Inflammatory macrophage treated with lipopolysaccharide for 1 hour (primary cell): ENCODE results near the gene SLC2A3.
"Not testable (repeated sequence)": the region's sequence is repeated elsewhere in the genome, so short reads cannot be mapped to it uniquely, and the experiment has no call there.

Experiments
- DNase-seq, 2 donors: peaks; one replicate each; pipeline ENCODE4 v3.0.0-alpha.2; 2020 to 2022

SLC2A3 gene

DNA sequence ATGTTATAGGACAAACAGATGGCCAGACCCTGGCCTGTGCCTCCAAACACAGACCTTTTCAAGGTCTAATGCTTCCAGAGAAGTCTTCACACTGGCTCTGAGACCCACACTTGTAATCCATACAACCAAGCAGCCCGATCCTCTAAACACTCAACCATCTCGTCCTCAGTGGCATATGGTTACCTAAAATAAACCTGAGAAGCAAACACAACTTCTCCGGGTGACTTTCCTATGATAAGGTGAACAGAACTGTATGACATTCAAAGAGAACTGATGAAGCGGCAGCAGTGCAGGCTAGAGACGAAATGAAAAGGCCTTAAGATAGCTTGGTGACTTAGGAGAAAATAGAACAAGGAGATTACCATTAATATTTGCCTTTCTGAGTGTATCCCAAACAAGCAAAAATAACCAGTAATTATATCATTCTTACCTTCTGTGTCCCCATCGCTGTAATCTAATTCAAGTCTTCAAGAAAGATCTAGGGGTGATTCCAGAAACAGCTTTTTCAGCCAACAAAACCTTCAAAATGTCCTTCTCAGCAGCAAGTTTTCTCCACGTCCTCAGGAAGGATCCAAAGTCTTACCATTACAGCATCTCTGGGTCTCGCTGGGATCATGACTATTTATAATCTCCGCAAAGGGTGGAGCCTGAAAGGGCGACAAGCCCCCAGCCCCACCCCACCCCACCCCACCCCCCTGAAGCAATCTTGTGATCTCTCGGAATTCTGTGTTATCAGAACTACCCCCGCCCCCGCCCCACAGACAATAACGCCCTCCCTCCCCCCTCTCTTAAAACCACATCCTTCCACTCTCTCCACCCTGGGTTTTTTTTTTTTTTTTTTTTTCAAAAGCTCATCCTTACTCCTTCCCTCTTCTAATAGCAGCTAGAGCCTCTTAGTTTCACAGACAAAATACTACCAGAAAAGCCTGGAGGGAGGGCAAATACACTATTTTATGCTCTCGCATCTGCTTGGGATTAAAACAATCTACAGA, at the start of gene SLC2A3:
TSS of gene SLC2A3 (minus strand) at position 598 of the 992 bp plus-strand sequence. CDS start at position 445, 153 bp downstream.
- peak; percentile 77 to 94 for DNase-seq

GRCh38 chr12:7984900-7985299, 48.9 kb upstream of the SLC2A3 start:
- no peak for DNase-seq

- DNase-seq = not testable (repeated sequence)
Measured at GRCh38 chr12:7983460-7983859, 47.5 kb upstream of the SLC2A3 start.

DNA sequence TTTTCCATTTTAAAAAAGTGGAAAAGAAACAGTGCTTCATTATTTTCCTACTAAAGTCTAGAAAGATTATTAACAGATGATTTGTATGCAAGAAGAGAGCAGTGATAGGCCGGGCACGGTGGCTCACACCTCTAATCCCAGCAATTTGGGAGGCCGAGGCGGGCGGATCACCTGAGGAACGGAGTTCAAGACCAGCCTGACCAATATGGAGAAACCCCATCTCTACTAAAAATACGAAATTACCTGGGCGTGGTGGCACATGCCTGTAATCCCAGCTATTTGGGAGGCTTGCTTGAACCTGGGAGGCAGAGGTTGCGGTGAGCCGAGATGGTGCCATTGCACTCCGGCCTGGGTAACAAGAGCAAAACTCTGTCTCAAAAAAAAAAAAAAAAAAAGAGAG, 47.0 kb upstream of the SLC2A3 start:
- DNase-seq = not testable (repeated sequence)

GRCh38 chr12:7982332-7982735, 46.3 kb upstream of the SLC2A3 start:
- DNase-seq = not testable (repeated sequence)

DNA sequence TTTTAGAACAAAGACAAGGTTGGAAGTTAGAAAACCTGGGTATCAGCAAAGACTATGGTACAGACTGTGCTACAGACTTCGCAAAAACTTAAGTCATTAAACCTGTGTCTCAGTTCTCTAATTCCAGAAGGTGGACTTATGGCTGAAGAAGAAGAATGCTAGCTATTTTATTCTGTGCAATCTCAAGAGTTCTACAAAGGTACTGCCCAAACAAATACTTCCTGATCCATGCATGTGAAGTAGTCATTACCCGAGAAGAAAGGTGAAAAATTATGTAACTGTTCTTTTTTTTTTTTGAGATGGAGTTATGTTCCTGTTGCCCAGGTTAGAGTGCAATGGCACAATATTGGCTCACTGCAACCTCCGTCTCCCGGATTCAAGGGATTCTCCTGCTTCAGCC, 45.5 kb upstream of the SLC2A3 start:
- DNase-seq = no peak

DNA sequence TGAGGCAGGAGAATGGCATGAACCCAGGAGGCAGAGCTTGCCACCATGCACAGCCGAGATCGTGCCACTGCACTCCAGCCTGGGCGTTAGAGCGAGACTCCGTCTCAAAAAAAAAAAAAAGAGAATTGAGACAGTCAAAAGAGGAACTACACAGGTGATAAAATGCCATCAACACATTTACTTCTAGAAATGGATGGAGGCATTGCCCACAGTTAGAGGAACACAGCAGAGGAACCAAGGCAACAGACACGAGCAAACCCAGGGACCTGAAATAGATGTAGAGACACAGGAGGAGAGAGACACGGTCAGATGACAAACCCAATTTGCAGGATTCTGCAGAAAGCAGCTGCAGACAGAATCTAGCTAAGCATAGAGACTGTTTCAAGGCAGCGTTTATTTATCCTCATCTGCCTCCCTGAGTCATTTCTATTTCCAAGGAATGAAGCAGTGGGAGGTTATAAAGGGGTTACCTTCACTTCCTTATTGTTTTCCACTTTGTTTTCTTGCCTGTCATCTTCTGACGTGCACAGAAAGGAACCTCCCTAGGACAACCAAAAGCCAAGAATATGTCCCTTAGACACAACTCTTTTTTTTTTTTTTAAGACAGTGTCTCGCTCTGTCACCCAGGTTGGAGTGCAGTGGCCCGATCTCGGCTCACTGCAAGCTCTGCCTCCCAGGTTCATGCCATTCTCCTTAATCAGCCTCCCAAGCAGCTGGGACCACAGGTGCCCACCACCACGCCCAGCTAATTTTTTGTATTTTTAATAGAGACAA, 41.6 kb upstream of the SLC2A3 start:
- DNase-seq = not testable (repeated sequence)

DNA sequence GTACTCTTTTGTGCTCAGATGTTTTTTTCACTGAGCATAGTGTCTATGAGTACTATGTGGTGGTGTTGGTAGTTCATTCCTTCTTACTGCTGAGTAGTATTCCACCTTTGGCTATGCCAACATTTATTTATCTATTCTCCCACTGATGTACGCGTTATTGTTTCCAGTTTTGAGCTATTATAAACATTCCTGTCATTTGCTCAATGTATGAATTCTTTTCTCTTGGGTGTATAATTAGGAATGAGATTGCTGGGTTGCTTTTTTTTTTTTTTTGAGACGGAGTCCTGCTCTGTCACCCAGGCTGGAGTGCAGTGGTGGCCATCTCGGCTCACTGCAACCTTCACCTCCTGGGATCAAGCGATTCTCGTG, 37.5 kb upstream of the SLC2A3 start:
- DNase-seq = no peak

DNA sequence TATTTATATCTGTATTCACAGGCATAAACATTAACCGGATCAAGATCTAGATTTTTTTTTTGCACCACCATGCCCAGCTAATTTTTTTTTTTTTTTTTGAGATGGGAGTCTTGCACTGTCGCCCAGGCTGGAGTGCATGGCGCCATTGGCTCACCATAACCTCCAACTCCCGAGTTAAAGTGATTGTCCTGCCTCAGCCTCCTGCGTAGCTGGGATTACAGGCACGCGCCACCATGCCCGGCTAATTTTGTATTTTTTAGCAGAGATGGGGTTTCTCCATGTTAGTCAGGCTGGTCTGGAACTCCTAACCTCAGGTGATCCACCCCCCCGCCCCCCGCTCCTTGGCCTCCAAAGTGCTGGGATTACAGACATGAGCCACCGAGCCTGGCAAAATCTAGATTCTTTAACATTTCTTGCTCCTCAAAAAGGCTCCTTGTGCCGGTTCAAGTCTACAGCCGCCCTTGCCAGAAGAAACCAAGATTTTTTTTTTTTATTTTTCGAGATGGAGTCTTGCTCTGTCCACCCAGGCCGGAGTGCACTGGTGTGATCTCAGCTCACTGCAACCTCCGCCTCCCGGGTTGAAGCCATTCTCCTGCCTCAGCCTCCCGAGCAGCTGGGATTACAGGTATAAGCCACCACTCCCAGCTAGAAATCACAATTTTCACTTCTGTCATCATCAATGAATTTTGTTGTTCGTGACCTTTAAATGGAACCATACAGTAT, 36.9 kb upstream of the SLC2A3 start:
- DNase-seq = no peak

DNA sequence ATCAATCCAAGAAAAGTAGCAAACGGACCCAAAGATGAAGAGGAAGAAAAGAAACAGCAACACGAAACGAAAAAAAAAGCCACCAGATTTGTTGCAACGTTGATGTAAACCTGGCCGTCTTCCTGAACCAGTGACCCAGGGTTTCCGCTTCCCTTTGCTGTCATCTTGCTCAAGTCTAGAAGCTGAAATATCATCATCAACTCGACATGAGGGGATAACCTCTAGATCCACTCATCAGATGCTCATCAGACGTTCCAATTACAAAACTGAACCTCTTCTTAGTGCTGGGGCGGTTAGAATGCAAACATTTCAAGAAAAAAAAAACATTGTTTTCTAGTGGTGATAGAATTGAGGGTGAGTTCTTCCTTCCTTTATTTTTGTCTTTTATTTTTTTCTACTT, 36.3 kb upstream of the SLC2A3 start:
- DNase-seq = not testable (repeated sequence)

- not testable (repeated sequence) for DNase-seq
Measured at GRCh38 chr12:7971765-7972164, 35.8 kb upstream of the SLC2A3 start.

GRCh38 chr12:7970475-7971252, 34.7 kb upstream of the SLC2A3 start:
- peak; percentile 62 to 67 for DNase-seq

DNA sequence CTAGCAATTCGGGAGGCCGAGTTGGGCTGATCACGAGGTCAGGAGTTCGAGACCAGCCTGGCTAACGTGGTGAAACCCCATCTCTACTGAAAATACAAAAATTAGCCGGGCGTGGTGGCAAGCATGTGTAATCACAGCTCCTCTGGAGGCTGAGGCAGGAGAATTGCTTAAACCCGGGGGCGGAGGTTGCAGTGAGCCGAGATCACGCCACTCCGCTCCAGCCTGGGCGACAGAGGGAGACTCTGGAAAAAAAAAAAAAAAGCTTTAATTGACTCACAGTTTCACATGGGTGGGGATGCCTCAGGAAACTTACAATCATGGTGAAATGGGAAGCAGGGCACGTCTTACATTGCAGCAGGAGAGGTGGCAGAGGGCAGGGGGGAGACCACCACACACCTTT, 30.6 kb upstream of the SLC2A3 start:
- peak; percentile 95 to 97 for DNase-seq

DNA sequence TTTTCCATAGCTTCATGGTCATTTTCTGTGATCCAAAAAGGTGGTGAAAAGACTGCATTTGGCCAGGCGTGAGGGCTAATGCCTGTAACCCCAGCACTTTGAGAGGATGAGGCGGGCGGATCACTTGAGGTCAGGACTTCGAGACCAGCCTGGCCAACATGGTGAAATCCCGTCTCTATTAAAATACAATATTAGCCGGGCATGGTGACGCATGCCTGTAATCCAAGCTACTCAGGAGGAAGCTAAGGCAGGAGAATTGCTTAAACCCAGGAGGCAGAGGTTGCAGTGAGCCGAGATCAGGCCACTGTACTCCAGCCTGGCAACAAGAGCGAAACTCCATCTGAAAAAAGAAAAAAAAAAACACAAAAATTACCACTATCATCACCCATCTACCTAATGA, 28.7 kb upstream of the SLC2A3 start:
- peak; percentile 41 to 54 for DNase-seq

DNA sequence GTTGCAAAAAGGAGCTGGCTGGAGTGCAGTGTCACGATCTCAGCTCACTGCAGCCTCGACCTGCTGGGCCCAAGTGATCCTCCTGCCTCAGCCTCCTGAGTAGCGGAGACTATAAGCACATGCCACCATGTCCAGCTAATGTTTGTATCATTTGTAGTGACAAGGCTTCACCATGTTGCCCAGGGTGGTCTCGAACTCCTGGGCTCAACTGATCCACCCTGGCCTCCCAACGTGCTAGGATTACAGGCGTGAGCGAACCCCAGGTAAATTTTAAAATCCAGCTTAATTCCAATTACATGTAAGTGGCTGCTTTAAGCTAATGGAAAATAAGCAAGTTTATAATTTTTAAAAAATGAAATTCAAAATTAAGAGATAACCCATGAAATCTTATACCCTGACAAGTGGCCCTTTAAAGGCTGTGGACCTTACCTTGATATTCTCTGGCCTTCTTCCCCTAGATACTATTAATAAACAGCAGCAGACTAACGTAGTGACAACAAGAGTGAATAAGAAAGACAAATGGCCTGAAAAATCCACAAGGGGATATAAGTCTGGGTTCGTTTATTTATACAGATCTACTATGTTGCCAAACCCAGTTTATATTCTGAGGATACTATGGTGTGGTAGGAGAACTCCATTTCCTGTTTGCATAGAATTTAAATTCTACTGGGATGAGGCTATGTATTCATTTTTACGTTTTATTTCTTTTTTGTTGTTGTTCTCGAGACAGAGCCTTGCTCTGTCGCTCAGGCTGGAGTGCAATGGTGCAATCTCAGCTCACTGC, 25.6 kb upstream of the SLC2A3 start:
- DNase-seq = no peak

- peak in 1 of 2 donors; percentile 17 for DNase-seq
Measured at GRCh38 chr12:7959701-7960121, 23.7 kb upstream of the SLC2A3 start.

DNA sequence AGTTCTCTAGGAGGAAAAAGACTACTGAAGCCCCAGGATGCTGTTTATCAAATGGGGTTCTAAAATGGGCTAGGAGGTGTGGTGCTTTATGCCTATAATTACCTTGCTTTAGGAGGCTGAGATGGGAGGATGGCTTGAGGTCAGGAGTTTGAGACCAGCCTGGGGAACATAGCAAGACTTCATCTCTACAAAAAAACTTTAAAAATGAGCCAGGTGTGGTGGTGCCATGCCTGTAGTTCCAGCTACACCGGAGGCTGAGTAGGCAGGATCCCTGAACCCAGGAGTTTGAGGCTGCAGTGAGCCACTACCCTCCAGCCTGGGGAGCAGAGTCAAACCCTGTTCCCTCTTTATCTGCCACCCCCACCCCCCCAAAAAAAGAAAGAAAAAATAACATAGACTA, 23.3 kb upstream of the SLC2A3 start:
- no peak for DNase-seq

- not testable (repeated sequence) for DNase-seq
Measured at GRCh38 chr12:7954877-7955276, 18.9 kb upstream of the SLC2A3 start.

DNA sequence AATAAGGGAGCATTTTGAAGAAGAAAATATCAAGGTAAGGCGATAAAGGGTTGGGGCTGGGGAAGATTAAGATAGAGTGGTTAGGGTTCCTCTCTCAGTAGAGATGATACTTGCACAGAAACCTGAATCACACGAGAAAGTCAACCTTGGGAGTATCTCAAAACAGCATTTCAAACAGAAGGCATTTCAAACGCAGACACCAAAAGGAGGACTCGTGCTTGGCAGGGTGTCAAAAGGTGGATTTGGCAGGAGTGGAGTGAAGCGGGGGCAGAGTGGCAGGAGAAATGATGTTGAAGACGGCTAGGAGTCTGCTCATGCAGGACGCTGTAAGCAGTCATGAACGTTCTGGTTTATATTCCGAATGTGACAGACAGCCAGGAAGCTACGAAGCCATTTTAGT, 18.4 kb upstream of the SLC2A3 start:
- not testable (repeated sequence) for DNase-seq

DNA sequence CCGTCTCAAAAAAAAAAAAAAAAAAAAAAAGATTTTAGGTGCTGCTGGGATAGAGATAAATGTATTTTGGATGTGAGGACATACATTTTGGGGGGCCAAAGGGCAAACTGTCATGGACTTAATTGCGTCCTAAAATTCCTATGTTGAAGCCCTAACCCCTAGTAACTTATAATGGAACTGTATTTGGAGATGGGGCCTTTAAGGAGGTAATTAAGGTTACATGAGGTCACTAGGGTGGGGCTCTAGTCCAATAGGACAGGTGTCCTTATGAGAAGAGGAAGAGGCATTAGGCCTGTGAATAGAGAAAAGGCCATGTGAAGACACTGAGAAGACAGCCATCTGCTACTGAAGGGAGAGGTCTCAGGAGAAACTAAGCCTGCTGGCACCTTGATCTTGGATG, 17.9 kb upstream of the SLC2A3 start:
- DNase-seq = not testable (repeated sequence)

- no peak for DNase-seq
Measured at GRCh38 chr12:7951671-7952070, 15.7 kb upstream of the SLC2A3 start.
